COR-L47 (cell line): ENCODE measurements around the gene PTPN3.

Experiments
- DNase-seq: peaks from one replicate; lab custom pipeline; 2025; lab: John Stamatoyannopoulos, UW

The PTPN3 gene

GRCh38 chr9:109500421-109500974 is 2.4 kb upstream of the PTPN3 start:
- DNase-seq = no peak

GRCh38 chr9:109499631-109500410 is 1.7 kb upstream of the PTPN3 start:
- DNase-seq = no peak

GRCh38 chr9:109499093-109499630 is 1.1 kb upstream of the PTPN3 start:
- no peak for DNase-seq

- peak; percentile 43 for DNase-seq
Measured at GRCh38 chr9:109497226-109498153, 617 bp downstream of the PTPN3 start.

- DNase-seq = no peak
Measured at GRCh38 chr9:109496841-109497225, 1.3 kb downstream of the PTPN3 start.

GRCh38 chr9:109496218-109496617 is 1.9 kb downstream of the PTPN3 start:
- DNase-seq = no peak

GRCh38 chr9:109493648-109494047 is 4.5 kb downstream of the PTPN3 start:
- DNase-seq = no peak

- DNase-seq = no peak
Measured at GRCh38 chr9:109491590-109491989, 6.5 kb downstream of the PTPN3 start.

GRCh38 chr9:109488791-109489492 is 9.2 kb downstream of the PTPN3 start:
- DNase-seq = no peak

- no peak for DNase-seq
Measured at GRCh38 chr9:109488351-109488750, 9.8 kb downstream of the PTPN3 start.

- no peak for DNase-seq
Measured at GRCh38 chr9:109487247-109487646, 10.9 kb downstream of the PTPN3 start.

- DNase-seq = no peak
Measured at GRCh38 chr9:109483744-109484429, 14.2 kb downstream of the PTPN3 start.

GRCh38 chr9:109482391-109482916 is 15.7 kb downstream of the PTPN3 start:
- no peak for DNase-seq

- DNase-seq = no peak
Measured at GRCh38 chr9:109481856-109482255, 16.3 kb downstream of the PTPN3 start.

GRCh38 chr9:109479822-109480221 is 18.3 kb downstream of the PTPN3 start:
- no peak for DNase-seq

- no peak for DNase-seq
Measured at GRCh38 chr9:109478665-109479380, 19.3 kb downstream of the PTPN3 start.

GRCh38 chr9:109478051-109478563 is 20.0 kb downstream of the PTPN3 start:
- DNase-seq = no peak

- peak; percentile 8 for DNase-seq
Measured at GRCh38 chr9:109477258-109478050, 20.7 kb downstream of the PTPN3 start.

GRCh38 chr9:109476642-109477257 is 21.4 kb downstream of the PTPN3 start:
- no peak for DNase-seq
